Keratinocyte (primary cell): ENCODE measurements around the gene PLEKHG5. TPM values are rescaled to one million over a fixed set of nuclear protein-coding genes. Genes with fewer than 3 reads are reported as not detected.

ENCODE experiments used
- DNase-seq: peaks from one replicate; pipeline ENCODE4 v3.0.0-alpha.2; 2011; ENCODE audit warnings: low read depth, missing footprints, low spot score
- FAIRE-seq: peaks from 2 replicates; lab custom pipeline; 2011; peaks lifted over from hg19 to GRCh38; lab: Jason Lieb, UNC
- H2AFZ ChIP-seq: 2 replicates; pipeline ENCODE4 v1.6.0; 2012; ENCODE audit warnings: low read length, control low read depth, inconsistent platforms; ENCODE audit not compliant: control insufficient read depth
- H3K27ac ChIP-seq: 2 replicates; pipeline ENCODE4 v1.5.1; 2011; ENCODE audit warnings: low read length; ENCODE audit not compliant: control insufficient read depth, insufficient read depth
- H3K27me3 ChIP-seq: 3 replicates; pipeline ENCODE4 v1.6.0; 2011; ENCODE audit warnings: low read length; ENCODE audit not compliant: control insufficient read depth, insufficient read depth; ENCODE audit errors: extremely low read depth
- H3K36me3 ChIP-seq, 2 experiments: 2 replicates in 1 of 2; 3 replicates in 1 of 2; pipeline ENCODE4 v1.5.1; 2011; ENCODE audit warnings: low read length in 2 of 2, mild to moderate bottlenecking in 1 of 2; ENCODE audit not compliant: control insufficient read depth in 2 of 2, insufficient read depth in 2 of 2; ENCODE audit errors: extremely low read depth in 1 of 2
- H3K4me1 ChIP-seq: 3 replicates; pipeline ENCODE4 v1.5.1; 2011; ENCODE audit warnings: low read length; ENCODE audit not compliant: control insufficient read depth, insufficient read depth; ENCODE audit errors: extremely low read depth
- H3K4me2 ChIP-seq: 3 replicates; pipeline ENCODE4 v1.6.0; 2011; ENCODE audit warnings: low read depth, low read length; ENCODE audit not compliant: control insufficient read depth, insufficient read depth; ENCODE audit errors: extremely low read depth
- H3K4me3 ChIP-seq, 3 experiments: fragments of 200-600 bp in 1 of 3; sonication (generic) in 1 of 3; 2 replicates in 2 of 3; 3 replicates in 1 of 3; pipeline ENCODE4 v1.5.1; 2011 to 2016; ENCODE audit warnings: low read length in 3 of 3, mild to moderate bottlenecking in 3 of 3, control low read depth in 2 of 3, inconsistent platforms in 1 of 3, low read depth in 1 of 3, mixed read lengths in 1 of 3, mixed run types in 1 of 3, moderate library complexity in 1 of 3; ENCODE audit not compliant: control insufficient read depth in 2 of 3, insufficient read depth in 2 of 3; ENCODE audit errors: extremely low read depth in 1 of 3
- H3K79me2 ChIP-seq: 2 replicates; pipeline ENCODE4 v1.6.0; 2012; ENCODE audit warnings: low read length; ENCODE audit not compliant: control insufficient read depth, insufficient read depth
- H3K9ac ChIP-seq: 3 replicates; pipeline ENCODE4 v1.6.0; 2011; ENCODE audit warnings: low read length; ENCODE audit not compliant: control insufficient read depth, insufficient read depth; ENCODE audit errors: extremely low read depth
- H3K9me1 ChIP-seq: 3 replicates; pipeline ENCODE4 v1.6.0; 2011; ENCODE audit warnings: low read length; ENCODE audit not compliant: control insufficient read depth, insufficient read depth; ENCODE audit errors: extremely low read depth
- H3K9me3 ChIP-seq: 2 replicates; pipeline ENCODE4 v1.5.1; 2012; ENCODE audit warnings: low read depth, low read length; ENCODE audit not compliant: control insufficient read depth
- H4K20me1 ChIP-seq: 3 replicates; pipeline ENCODE4 v1.6.0; 2011; ENCODE audit warnings: low read length; ENCODE audit not compliant: control insufficient read depth, insufficient read depth; ENCODE audit errors: extremely low read depth
- CTCF ChIP-seq, 3 experiments: IDR thresholded peaks in 1 of 3; conservative IDR thresholded peaks in 1 of 3; optimal IDR thresholded peaks in 1 of 3; 2 replicates in 2 of 3; 3 replicates in 1 of 3; pipeline versions ENCODE3 to v1.5.1; 2011; ENCODE audit warnings: low read length in 3 of 3, mild to moderate bottlenecking in 3 of 3, moderate library complexity in 2 of 3, control low read depth in 1 of 3, inconsistent platforms in 1 of 3; ENCODE audit not compliant: insufficient read depth in 2 of 3; ENCODE audit errors: extremely low read depth in 1 of 3
- EZH2 ChIP-seq: IDR thresholded peaks from one replicate; pipeline ENCODE4 v1.6.1; 2012; ENCODE audit warnings: inconsistent platforms, mild to moderate bottlenecking, low read length, moderate library complexity
- dilution Hi-C: fragments of 300-500 bp; cut with MboI; formaldehyde crosslinking; loops from one replicate; pipeline ENCODE4 v1.7.0; 2020; ENCODE audit warnings: low sequenced_read_pairs; ENCODE audit not compliant: extremely low pct_ligation_motif_present
- polyA plus RNA-seq, 5 experiments: library from polyadenylated mRNA; depleted of rRNA in 3 of 5; stranded (reverse) in 3 of 5; stranded (forward) in 1 of 5; unstranded in 1 of 5; fragments of >200 nt; gene quantifications; 1 replicate in 1 of 5; 2 replicates in 3 of 5; 3 replicates in 1 of 5; pipeline versions ENCODE4 v1.2.1 to v1.2.3, GENCODE V29; 2011 to 2012; ENCODE audit warnings: missing spikeins in 2 of 5, low read depth in 1 of 5, low replicate concordance in 1 of 5

The PLEKHG5 gene
- polyA plus RNA-seq, 1 donor (not counting 4 experiments of a cell fraction or from before 2014, with no cell fraction given): 11.8 TPM

GRCh38 chr1:6515771-6516170 is 24.3 kb upstream of the PLEKHG5 start:
- FAIRE-seq: no peak
- H3K4me1 ChIP-seq: peaks cover 18% of the 10 kb centered on the region
- no peaks in the 10 kb centered on the region for H3K9me1 ChIP-seq
- H3K27ac ChIP-seq: no peak overlapping the region
- no peak overlapping the region for H3K9ac ChIP-seq
- H3K36me3 ChIP-seq: peaks cover 0 to 1% of the 10 kb centered on the region in 2 experiments
- dilution Hi-C loops: no loop called here
- H3K4me2 ChIP-seq: no peak overlapping the region
- no peak overlapping the region for H2AFZ ChIP-seq
- no peak for DNase-seq
- no peaks in the 10 kb centered on the region for H3K27me3 ChIP-seq
- no peaks in the 10 kb centered on the region for H3K79me2 ChIP-seq
- H3K4me3 ChIP-seq: no peak overlapping the region
- TF ChIP-seq CTCF (optimal IDR thresholded peaks at IDR 0.05 in 1 of 3, IDR thresholded peaks at IDR 0.05 in 1 of 3, conservative IDR thresholded peaks at IDR 0.05 in 1 of 3; ENCODE audit: extremely low read depth in 1 of 3, insufficient read depth in 2 of 3, low read length in 3 of 3) (no peak), EZH2 (no peak)
- H4K20me1 ChIP-seq: no peaks in the 10 kb centered on the region
- no peaks in the 10 kb centered on the region for H3K9me3 ChIP-seq

- DNase-seq (no peak), FAIRE-seq (no peak)
- no peak overlapping the region for H3K9ac ChIP-seq
- peaks cover 4% of the 10 kb centered on the region for H3K27me3 ChIP-seq
- no peaks in the 10 kb centered on the region for H3K79me2 ChIP-seq
- TF ChIP-seq CTCF (optimal IDR thresholded peaks at IDR 0.05 in 1 of 3, IDR thresholded peaks at IDR 0.05 in 1 of 3, conservative IDR thresholded peaks at IDR 0.05 in 1 of 3; ENCODE audit: extremely low read depth in 1 of 3, insufficient read depth in 2 of 3, low read length in 3 of 3) (no peak), EZH2 (no peak)
- H2AFZ ChIP-seq: no peak overlapping the region
- no peak overlapping the region for H3K27ac ChIP-seq
- no peaks in the 10 kb centered on the region for H3K9me3 ChIP-seq
- H4K20me1 ChIP-seq: no peaks in the 10 kb centered on the region
- no peaks in the 10 kb centered on the region for H3K9me1 ChIP-seq
- H3K36me3 ChIP-seq: no peaks in the 10 kb centered on the region
- H3K4me3 ChIP-seq: no peak overlapping the region
- H3K4me1 ChIP-seq: no peaks in the 10 kb centered on the region
- dilution Hi-C loops: no loop called here
- H3K4me2 ChIP-seq: no peak overlapping the region
Observed at GRCh38 chr1:6513320-6513801, 21.9 kb upstream of the PLEKHG5 start.
